Suprapubic skin (tissue), 3 donors: ENCODE data around the gene DDX19B.

ENCODE experiments used
- CTCF ChIP-seq, 2 donors: fragments of 200-600 bp in 1 of 2; fragments of 450-650 bp in 1 of 2; sonication (generic) in 1 of 2; IDR thresholded peaks; one replicate each; pipeline ENCODE4 v1.5.1; 2016 to 2019; ENCODE audit warnings: antibody characterized with exemption in 2 of 2, mild to moderate bottlenecking in 1 of 2, moderate library complexity in 1 of 2
- POLR2A ChIP-seq, 2 donors: fragments of 450-650 bp; IDR thresholded peaks; one replicate each; pipeline ENCODE4 v1.6.1; 2017; ENCODE audit warnings: antibody characterized with exemption in 2 of 2, mild to moderate bottlenecking in 2 of 2, moderate library complexity in 2 of 2

- TF ChIP-seq POLR2A (IDR thresholded peaks at IDR 0.05) (no peak), CTCF (IDR thresholded peaks at IDR 0.05) (no peak)
Observed at GRCh38 chr16:70320121-70320520, 21.1 kb downstream of the DDX19B start.
